ENCODE results near the gene RAE1.
A peak's percentile ranks its signal among the peaks of the same experiment; 100 is the strongest.
"Not testable (repeated sequence)": the region's sequence is repeated elsewhere in the genome, so short reads cannot be mapped to it uniquely, and the experiment has no call there.

Gene RAE1

DNA sequence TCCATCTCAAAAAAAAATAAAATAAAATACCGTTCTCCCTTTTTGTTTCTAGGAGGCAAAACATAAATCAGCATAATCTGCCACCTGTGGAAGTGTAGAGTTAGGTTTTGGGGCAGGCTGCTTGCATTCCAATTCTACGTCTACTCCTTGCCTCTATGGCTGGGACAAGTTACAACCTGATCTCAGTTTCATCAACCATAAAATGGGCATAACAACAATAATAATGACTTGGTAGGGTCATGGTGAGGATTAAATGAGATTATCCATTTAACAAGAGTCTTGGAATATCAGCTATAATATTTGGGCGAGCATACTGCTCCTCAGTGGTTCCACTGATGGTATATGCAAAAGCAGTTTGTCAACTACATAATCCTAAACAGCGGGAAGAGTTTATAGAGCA is 3.7 kb upstream of the RAE1 start:
- peaks cover 3% of the 10 kb centered on the region for H3K36me3 ChIP-seq
- H3K27ac ChIP-seq = no peak overlapping the region
- TF ChIP-seq Cebpa-rat (IDR thresholded peaks at IDR 0.05) = no peak

DNA sequence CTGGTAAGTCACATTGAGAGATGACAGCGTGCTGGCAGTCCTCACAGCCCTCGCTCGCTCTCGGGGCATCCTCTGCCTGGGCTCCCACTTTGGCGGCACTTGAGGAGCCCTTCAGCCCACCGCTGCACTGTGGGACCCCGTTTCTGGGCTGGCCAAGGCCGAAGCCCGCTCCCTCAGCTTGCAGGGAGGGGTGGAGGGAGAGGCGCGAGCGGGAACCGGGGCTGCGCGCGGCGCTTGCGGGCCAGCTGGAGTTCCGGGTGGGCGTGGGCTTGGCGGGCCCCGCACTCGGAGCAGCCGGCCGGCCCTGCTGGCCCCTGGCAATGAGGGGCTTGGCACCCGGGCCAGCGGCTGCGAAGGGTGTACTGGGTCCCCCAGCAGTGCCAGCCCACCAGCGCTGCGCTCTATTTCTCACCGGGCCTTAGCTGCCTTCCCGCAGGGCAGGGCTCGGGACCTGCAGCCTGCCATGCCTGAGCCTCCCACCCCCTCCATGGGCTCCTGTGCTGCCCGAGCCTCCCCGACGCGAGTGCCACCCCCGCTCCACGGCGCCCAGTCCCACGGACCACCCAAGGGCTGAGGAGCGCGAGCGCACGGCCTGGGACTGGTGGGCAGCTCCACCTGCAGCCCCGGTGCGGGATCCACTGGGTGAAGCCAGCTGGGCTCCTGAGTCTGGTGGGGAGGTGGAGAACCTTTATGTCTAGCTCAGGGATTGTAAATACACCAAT is 2.7 kb upstream of the RAE1 start:
- not testable (repeated sequence) for H3K4me3 ChIP-seq, H3K27me3 ChIP-seq, H3K4me2 ChIP-seq, H3K9ac ChIP-seq, H3K27ac ChIP-seq, H3K9me3 ChIP-seq
- H3K36me3 ChIP-seq = peaks cover 12% of the 10 kb centered on the region
- peaks cover 35% of the 10 kb centered on the region for H3K4me1 ChIP-seq
- H4K20me1 ChIP-seq = peaks cover 22% of the 10 kb centered on the region

More for the DNA sequence above, 3.7 kb upstream of the RAE1 start:
- Histone ChIP-seq H3K4me1 (peaks cover 25% of the 10 kb centered on the region), H3K9ac (no peak overlapping the region), H3K27me3 (no peaks in the 10 kb centered on the region), H3K9me3 (no peaks in the 10 kb centered on the region), H3K4me2 (no peak overlapping the region), H3K4me3 (no peak overlapping the region), H4K20me1 (peaks cover 12% of the 10 kb centered on the region)

DNA sequence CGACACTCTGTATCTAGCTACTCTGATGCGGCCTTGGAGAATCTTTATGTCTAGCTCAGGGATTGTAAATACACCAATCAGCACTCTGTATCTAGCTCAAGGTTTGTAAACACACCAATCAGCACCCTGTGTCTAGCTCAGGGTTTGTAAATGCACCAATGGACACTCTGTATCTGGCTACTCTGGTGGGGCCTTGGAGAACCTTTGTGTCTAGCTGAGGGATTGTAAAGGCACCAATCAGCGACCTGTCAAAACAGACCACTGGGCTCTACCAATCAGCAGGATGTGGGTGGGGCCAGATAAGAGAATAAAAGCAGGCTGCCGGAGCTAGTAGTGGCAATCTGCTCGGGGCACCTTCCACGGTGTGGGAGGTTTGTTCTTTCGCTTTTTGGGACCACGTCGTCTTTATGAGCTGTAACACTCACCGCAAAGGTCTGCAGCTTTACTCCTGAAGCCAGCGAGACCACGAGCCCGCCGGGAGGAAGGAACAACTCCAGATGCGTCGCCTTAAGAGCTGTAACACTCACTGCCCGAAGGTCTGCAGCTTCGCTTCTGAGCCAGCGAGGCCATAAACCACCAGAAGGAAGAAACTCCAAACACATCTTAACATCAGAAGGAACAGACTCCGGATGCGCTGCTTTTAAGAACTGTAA is 2.0 kb upstream of the RAE1 start:
- H3K36me3 ChIP-seq = peaks cover 19% of the 10 kb centered on the region
- H3K4me1 ChIP-seq = peaks cover 35% of the 10 kb centered on the region
- H3K27ac ChIP-seq = peak overlapping the region; percentile 36; the same call in 1 of the 2 replicates
- peak overlapping the region; percentile 38; the same call in 1 of the 2 replicates for H3K4me3 ChIP-seq
- H3K27me3 ChIP-seq, H3K9me3 ChIP-seq: not testable (repeated sequence)
- H3K9ac ChIP-seq = 0 out of 2 replicates have a peak overlapping the region, but pooled peaks have one; percentile 49
- peaks cover 28% of the 10 kb centered on the region for H4K20me1 ChIP-seq
- H3K4me2 ChIP-seq = peak overlapping the region; percentile 68

DNA sequence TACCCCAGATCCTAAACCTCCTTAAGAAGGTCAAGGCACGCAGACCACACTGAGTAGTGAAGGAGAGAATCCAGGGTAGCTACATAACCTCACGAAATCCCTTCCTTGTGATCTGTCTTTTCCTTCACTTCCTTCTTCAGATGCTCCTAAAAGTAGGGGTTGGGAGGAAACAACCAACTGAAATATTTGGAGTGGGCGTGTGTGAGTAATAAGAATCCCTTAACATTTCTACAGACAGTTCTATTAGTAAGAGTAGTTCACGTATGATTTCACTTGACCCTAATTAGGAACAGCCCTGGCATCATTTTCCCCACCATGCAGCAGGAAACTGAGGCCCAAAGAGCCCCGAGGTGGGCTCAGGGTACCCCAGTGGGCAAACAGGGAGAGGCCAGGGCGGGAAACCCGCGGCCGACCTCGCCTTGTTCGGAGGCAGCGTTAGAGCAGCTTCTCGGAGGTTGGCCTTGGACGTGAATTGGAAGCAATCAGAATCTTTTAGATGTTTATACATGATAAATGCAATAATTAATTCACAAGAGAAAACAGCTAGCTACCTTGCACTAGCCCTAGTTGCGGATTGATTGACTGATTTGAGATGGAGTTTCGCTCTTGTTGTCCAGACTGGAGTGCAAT is 859 bp upstream of the RAE1 start:
- no peaks in the 10 kb centered on the region for H3K27me3 ChIP-seq
- H3K4me1 ChIP-seq = peaks cover 35% of the 10 kb centered on the region
- H3K27ac ChIP-seq = peak overlapping the region; percentile 36; the same call in 1 of the 2 replicates
- H3K9me3 ChIP-seq = no peaks in the 10 kb centered on the region
- H3K4me2 ChIP-seq = peak overlapping the region; percentile 68
- peaks cover 31% of the 10 kb centered on the region for H3K36me3 ChIP-seq
- peaks cover 35% of the 10 kb centered on the region for H4K20me1 ChIP-seq
- H3K4me3 ChIP-seq = 0 out of 2 replicates have a peak overlapping the region, but pooled peaks have one; percentile 38
- TF ChIP-seq Cebpa-rat (IDR thresholded peaks at IDR 0.05) = no peak
- peak overlapping the region; percentile 49; the same call in 1 of the 2 replicates for H3K9ac ChIP-seq

DNA sequence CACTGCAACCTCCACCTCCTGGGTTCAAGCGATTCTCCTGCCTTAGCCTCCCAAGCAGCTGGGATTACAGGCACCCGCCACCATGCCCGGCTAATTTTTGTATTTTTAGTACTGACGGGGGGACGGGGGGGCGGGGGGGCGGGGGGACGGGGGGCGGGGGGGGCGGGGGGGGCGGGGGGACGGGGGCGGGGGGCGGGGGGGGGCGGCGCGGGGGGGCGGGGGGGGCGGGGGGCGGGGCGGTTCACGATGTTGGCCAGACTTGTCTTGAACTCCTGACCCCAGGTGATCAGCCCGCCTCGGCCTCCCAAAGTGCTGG is 371 bp upstream of the RAE1 start:
- Histone ChIP-seq H3K4me3 (peak overlapping the region; percentile 94), H3K4me2 (peak overlapping the region; percentile 98), H3K36me3 (peaks cover 36% of the 10 kb centered on the region), H3K9ac (peak overlapping the region; percentile 97), H4K20me1 (peaks cover 35% of the 10 kb centered on the region), H3K4me1 (peaks cover 35% of the 10 kb centered on the region), H3K27ac (peak overlapping the region; percentile 95)
- H3K27me3 ChIP-seq, H3K9me3 ChIP-seq: not testable (repeated sequence)

DNA sequence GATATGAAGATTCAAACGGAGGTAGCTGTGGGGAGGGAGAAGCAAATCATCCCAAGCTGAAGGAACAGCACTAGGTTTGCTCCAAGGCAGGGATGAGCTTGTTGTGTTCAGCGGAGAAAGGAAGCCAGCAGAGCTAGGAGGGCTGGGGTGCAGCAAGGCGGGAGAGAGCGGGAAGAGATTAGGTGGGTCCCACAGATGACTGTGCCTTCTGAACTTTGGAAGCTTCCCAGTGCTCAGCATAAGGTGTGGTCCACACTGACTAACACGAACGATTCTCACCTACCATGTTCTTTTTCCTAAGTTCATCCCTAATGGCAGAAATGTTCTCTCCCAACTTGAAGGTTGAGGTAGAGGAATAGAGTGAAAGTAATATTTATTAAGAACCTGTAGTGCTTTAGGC is 1.2 kb downstream of the RAE1 start:
- TF ChIP-seq Cebpa-rat (IDR thresholded peaks at IDR 0.05) = no peak
- H3K4me1 ChIP-seq = peaks cover 35% of the 10 kb centered on the region
- H3K27me3 ChIP-seq = no peaks in the 10 kb centered on the region
- H3K9ac ChIP-seq = peak overlapping the region; percentile 97
- H3K27ac ChIP-seq = no peak overlapping the region
- H3K36me3 ChIP-seq = peaks cover 38% of the 10 kb centered on the region
- H3K4me3 ChIP-seq = peak overlapping the region; percentile 94
- H4K20me1 ChIP-seq = peaks cover 35% of the 10 kb centered on the region
- no peaks in the 10 kb centered on the region for H3K9me3 ChIP-seq
- peak overlapping the region; percentile 98 for H3K4me2 ChIP-seq

DNA sequence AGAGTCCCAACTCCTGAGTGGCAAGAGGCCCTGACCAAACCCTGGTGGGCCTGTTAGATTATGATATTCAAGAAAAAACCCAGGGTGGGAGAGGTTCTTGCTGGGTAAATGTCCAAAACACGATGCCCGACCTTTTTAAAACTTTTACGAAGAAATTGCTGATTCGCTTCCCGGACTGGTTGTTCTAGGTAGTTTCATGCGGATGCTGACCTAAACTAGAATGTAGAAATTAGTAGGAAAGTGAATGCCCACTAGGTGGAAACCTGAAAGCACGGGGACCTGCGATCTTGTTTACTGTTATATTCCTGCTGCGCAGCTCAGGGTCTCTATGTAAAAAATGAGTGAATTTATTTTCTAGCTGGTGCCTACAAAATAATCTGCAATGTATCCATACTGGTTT is 2.3 kb downstream of the RAE1 start:
- Histone ChIP-seq H3K4me1 (peaks cover 35% of the 10 kb centered on the region), H3K27me3 (no peaks in the 10 kb centered on the region), H3K36me3 (peaks cover 38% of the 10 kb centered on the region), H4K20me1 (peaks cover 35% of the 10 kb centered on the region), H3K27ac (no peak overlapping the region), H3K4me2 (no peak overlapping the region), H3K9me3 (no peaks in the 10 kb centered on the region), H3K9ac (no peak overlapping the region), H3K4me3 (no peak overlapping the region)
- TF ChIP-seq Cebpa-rat (IDR thresholded peaks at IDR 0.05) = no peak

DNA sequence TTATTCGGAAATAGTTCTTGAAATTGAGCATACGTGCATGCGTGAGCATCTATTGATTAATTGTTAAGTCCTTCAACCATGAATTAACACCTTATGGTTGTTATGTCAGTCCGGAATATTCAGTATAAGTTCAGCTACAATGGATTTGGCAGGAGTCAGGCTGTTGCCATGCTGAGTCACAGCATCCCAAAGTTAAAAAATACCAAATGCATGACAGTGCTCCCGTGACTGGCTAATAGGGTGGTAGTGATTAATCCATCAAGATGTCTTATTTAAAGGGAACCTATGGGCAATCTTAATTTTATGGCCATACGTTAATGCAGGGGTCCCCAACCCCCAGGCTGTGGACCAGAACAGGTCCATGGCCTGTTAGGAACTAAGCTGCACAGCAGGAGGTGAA is 10.5 kb downstream of the RAE1 start:
- Histone ChIP-seq H3K36me3 (no peaks in the 10 kb centered on the region; the same call in 1 of the 2 replicates), H4K20me1 (no peaks in the 10 kb centered on the region; the same call in 1 of the 2 replicates), H3K4me1 (no peaks in the 10 kb centered on the region), H3K4me2 (no peak overlapping the region), H3K27ac (no peak overlapping the region), H3K9me3 (no peaks in the 10 kb centered on the region), H3K27me3 (no peaks in the 10 kb centered on the region), H3K9ac (no peak overlapping the region), H3K4me3 (no peak overlapping the region)
- TF ChIP-seq Cebpa-rat (IDR thresholded peaks at IDR 0.05) = no peak

DNA sequence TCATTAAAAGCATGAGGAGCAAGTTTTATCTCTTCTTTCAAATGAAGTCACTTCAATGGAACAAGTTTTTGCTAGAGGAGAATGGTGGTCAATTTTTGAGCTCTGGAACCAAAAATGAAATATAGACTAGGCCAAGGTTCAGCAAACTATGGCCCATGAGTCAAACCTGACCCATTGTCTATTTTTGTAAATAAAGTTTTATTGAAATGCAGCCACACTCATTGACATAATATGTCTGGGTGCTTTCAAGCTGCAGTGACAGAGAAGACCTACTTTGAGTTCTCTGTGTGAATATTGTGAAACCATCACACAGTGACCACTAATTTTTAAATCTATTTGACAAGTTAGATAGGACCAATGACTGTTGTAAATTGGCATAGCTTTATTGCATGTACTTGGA is 13.4 kb downstream of the RAE1 start:
- Histone ChIP-seq H3K27ac (no peak overlapping the region), H3K36me3 (no peaks in the 10 kb centered on the region; the same call in 1 of the 2 replicates), H3K27me3 (no peaks in the 10 kb centered on the region), H3K9ac (no peak overlapping the region), H3K4me3 (no peak overlapping the region), H3K9me3 (no peaks in the 10 kb centered on the region), H3K4me2 (no peak overlapping the region), H4K20me1 (peaks cover 7% of the 10 kb centered on the region), H3K4me1 (no peaks in the 10 kb centered on the region)
- TF ChIP-seq Cebpa-rat (IDR thresholded peaks at IDR 0.05) = no peak

DNA sequence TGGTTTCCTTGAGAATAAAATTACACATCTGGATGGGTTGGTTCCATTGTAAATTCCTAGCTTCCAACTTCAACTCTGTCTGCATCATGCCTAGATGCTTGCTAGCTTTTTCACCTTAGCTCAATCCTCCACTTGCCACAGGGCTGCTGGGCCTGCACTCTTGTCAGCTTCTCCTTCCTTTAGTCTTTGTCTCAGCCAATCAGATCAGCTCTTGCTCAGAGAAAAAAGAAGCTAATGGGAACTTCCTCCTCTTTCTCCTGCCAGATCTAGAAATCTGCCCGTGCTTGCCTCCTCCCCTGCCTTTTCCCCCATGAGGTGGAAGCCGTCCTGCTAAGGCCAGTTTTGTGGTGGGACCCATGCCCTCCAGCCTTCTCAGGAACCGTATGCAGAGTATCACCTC is 18.5 kb downstream of the RAE1 start:
- no peaks in the 10 kb centered on the region; the same call in 1 of the 2 replicates for H3K36me3 ChIP-seq
- no peaks in the 10 kb centered on the region for H3K9me3 ChIP-seq
- no peak for TF ChIP-seq Cebpa-rat (IDR thresholded peaks at IDR 0.05)
- H3K27me3 ChIP-seq = no peaks in the 10 kb centered on the region
- H3K4me1 ChIP-seq = no peaks in the 10 kb centered on the region
- peaks cover 50% of the 10 kb centered on the region for H4K20me1 ChIP-seq
- H3K27ac ChIP-seq = no peak overlapping the region
- no peak overlapping the region for H3K4me3 ChIP-seq
- H3K4me2 ChIP-seq = no peak overlapping the region
- no peak overlapping the region for H3K9ac ChIP-seq

Data from BLaER1 (cell line).